GM23248 (cell line): Measurements from ENCODE around the gene CENPA. TPM values are rescaled to one million over a fixed set of nuclear protein-coding genes. Genes with fewer than 3 reads are reported as not detected.

Experiments
- DNase-seq: peaks from one replicate; pipeline ENCODE4 v3.0.0-alpha.2; 2015
- H2AFZ ChIP-seq: fragments of 200-600 bp; sonication (generic); 2 replicates; pipeline ENCODE4 v1.6.1; 2016; ENCODE audit warnings: antibody characterized with exemption
- H3F3A ChIP-seq: fragments of 200-600 bp; sonication (generic); 2 replicates; pipeline ENCODE4 v1.6.1; 2016; ENCODE audit warnings: mild to moderate bottlenecking, antibody characterized with exemption, mixed run types; ENCODE audit not compliant: insufficient read depth
- H3K27ac ChIP-seq: fragments of 200-600 bp; sonication (generic); 2 replicates; pipeline ENCODE4 v1.5.1; 2016; ENCODE audit warnings: mild to moderate bottlenecking
- H3K27me3 ChIP-seq: fragments of 200-600 bp; sonication (generic); replicated peaks from 2 replicates; pipeline ENCODE4 v1.6.1; 2016; ENCODE audit warnings: mild to moderate bottlenecking; ENCODE audit not compliant: insufficient read depth
- H3K36me3 ChIP-seq: fragments of 200-600 bp; sonication (generic); 2 replicates; pipeline ENCODE4 v1.6.1; 2016; ENCODE audit warnings: low read depth, mild to moderate bottlenecking
- H3K4me1 ChIP-seq: fragments of 200-600 bp; sonication (generic); 2 replicates; pipeline ENCODE4 v1.6.1; 2016; ENCODE audit warnings: mild to moderate bottlenecking; ENCODE audit not compliant: insufficient read depth
- H3K4me2 ChIP-seq: fragments of 200-600 bp; sonication (generic); one replicate; pipeline ENCODE4 v1.6.1; 2016; ENCODE audit warnings: mild to moderate bottlenecking; ENCODE audit not compliant: unreplicated experiment
- H3K4me3 ChIP-seq: fragments of 200-600 bp; sonication (generic); 2 replicates; pipeline ENCODE4 v1.5.1; 2016; ENCODE audit warnings: mild to moderate bottlenecking
- H3K79me2 ChIP-seq: fragments of 200-600 bp; sonication (generic); 2 replicates; pipeline ENCODE4 v1.6.1; 2016; ENCODE audit warnings: mild to moderate bottlenecking; ENCODE audit not compliant: insufficient read depth
- H3K9ac ChIP-seq: fragments of 200-600 bp; sonication (generic); 2 replicates; pipeline ENCODE4 v1.6.1; 2016; ENCODE audit warnings: mild to moderate bottlenecking
- H3K9me2 ChIP-seq: fragments of 200-600 bp; sonication (generic); 2 replicates; pipeline ENCODE4 v1.6.1; 2016; ENCODE audit warnings: mixed run types, mild to moderate bottlenecking, moderate library complexity; ENCODE audit not compliant: insufficient read depth
- H3K9me3 ChIP-seq: fragments of 200-600 bp; sonication (generic); one replicate; pipeline ENCODE4 v1.6.1; 2017; ENCODE audit warnings: low read depth
- H4K20me1 ChIP-seq: fragments of 200-600 bp; sonication (generic); 2 replicates; pipeline ENCODE4 v1.6.0; 2016; ENCODE audit not compliant: insufficient read depth
- EZH2 ChIP-seq: fragments of 200-600 bp; sonication (generic); IDR thresholded peaks from 2 replicates; pipeline ENCODE4 v1.6.1; 2018; ENCODE audit warnings: antibody characterized with exemption, mild to moderate bottlenecking; ENCODE audit not compliant: insufficient read depth, poor library complexity, severe bottlenecking
- EZH2phosphoT487 ChIP-seq: fragments of 200-600 bp; sonication (generic); IDR thresholded peaks from 2 replicates; pipeline ENCODE4 v1.6.1; 2018; ENCODE audit warnings: antibody characterized with exemption, moderate library complexity, mild to moderate bottlenecking, low read depth; ENCODE audit not compliant: insufficient read depth
- WGBS, 2 experiments: methylation state at CpG; one replicate each; pipeline ENCODE4 v1.1.6; 2015 to 2017; ENCODE audit warnings: low lambda C conversion rate in 2 of 2, low coverage in 1 of 2; ENCODE audit errors: missing lambda C conversion rate in 2 of 2; 5-methylcytosine and 5-hydroxymethylcytosine counted together
- in situ Hi-C: fragments of 300-500 bp; cut with MboI; formaldehyde crosslinking; loops from 2 replicates; pipeline ENCODE4 v1.15.0; 2020
- polyA plus RNA-seq: library from polyadenylated mRNA; unstranded; fragments of >200 nt; fragmentation: Nextera tagmentation; extraction: Ambion mirVana; gene quantifications from 2 replicates; pipeline ENCODE4 v1.2.1, GENCODE V29; 2016
- total RNA-seq: library from RNA; depleted of rRNA; stranded (reverse); fragments of >200 nt; shearing (Covaris generic); gene quantifications from 2 replicates; pipeline ENCODE4 v1.2.3, GENCODE V29; 2014; rRNA removed

CENPA gene
- total RNA-seq (5.7 and 8.1 TPM in 2 replicates), polyA plus RNA-seq (9.1 and 12.1 TPM in 2 replicates)

DNA sequence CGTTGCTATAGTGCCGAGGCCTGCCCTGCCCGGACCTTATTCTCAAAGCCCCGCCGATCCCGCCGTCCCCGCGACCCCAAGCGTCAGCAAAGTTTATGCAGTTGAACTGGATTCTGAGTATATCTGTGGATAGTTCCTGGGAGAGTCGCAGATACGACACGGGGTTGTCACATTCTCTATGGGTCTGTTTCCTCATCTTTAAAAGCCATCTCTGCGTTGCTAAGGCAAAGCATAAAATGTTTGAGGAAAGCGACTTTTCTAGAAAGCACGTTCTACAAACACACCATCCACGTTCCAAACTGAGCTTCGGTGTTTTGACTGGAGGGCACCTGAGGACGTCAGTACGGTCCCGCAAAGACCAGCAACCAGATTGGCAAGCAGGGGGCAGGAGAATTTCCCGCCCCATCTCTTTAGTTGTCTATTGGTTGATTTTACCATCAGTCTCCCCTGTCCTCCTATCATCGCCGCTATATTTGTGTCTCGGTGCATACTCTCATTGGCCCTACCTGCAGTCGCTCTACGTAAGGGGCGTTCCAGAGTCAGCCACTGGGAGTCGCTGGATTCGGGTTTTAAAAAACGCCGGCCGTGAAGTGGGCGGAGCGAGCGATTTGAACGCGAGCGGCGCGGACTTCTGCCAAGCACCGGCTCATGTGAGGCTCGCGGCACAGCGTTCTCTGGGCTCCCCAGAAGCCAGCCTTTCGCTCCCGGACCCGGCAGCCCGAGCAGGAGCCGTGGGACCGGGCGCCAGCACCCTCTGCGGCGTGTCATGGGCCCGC is at the start of gene CENPA:
CENPA (plus strand) TSS at position 626 of the 776 bp plus-strand sequence; CDS start at position 767, 141 bp downstream.
- Histone ChIP-seq H2AFZ (peak within 1 kb of the TSS; percentile 87), H4K20me1 (no peaks in the 10 kb centered on the region), H3K4me3 (peak within 1 kb of the TSS; percentile 83), H3K27ac (peak within 1 kb of the TSS; percentile 72), H3K36me3 (0 out of 2 replicates have a peak, but pooled peaks cover 6% of the 10 kb centered on the region), H3K79me2 (peaks cover 42% of the 10 kb centered on the region), H3K9me2 (no peaks in the 10 kb centered on the region), H3K9me3 (no peaks in the 10 kb centered on the region), H3K9ac (peak within 1 kb of the TSS; percentile 80), H3F3A (0 out of 2 replicates have a peak, but pooled peaks cover 7% of the 10 kb centered on the region), H3K4me1 (0 out of 2 replicates have a peak, but pooled peaks cover 3% of the 10 kb centered on the region), H3K4me2 (peak within 1 kb of the TSS; percentile 89), H3K27me3 (no peaks in the 10 kb centered on the region)
- peak; percentile 99 for DNase-seq
- 1% methylated on average over 47 to 52 of the region's 55 CpGs for WGBS, 2 experiments
- in situ Hi-C loops, result no loop called here
- TF ChIP-seq EZH2phosphoT487 (no peak), EZH2 (no peak)

- H4K20me1 ChIP-seq, result no peaks in the 10 kb centered on the region
- no peaks in the 10 kb centered on the region for H3F3A ChIP-seq
- H3K4me3 ChIP-seq, result no peak overlapping the region
- no peaks in the 10 kb centered on the region for H3K36me3 ChIP-seq
- 87 to 94% methylated on average over 4 of the region's 4 CpGs for WGBS, 2 experiments
- H3K4me1 ChIP-seq, result no peaks in the 10 kb centered on the region
- H3K9me3 ChIP-seq, result no peaks in the 10 kb centered on the region
- H3K79me2 ChIP-seq, result no peaks in the 10 kb centered on the region
- in situ Hi-C loops, result no loop called here
- H3K27ac ChIP-seq, result no peak overlapping the region
- H3K9ac ChIP-seq, result no peak overlapping the region
- no peaks in the 10 kb centered on the region for H3K27me3 ChIP-seq
- H2AFZ ChIP-seq, result no peak overlapping the region
- H3K4me2 ChIP-seq, result no peak overlapping the region
- DNase-seq, result no peak
- no peaks in the 10 kb centered on the region for H3K9me2 ChIP-seq
- TF ChIP-seq EZH2 (no peak), EZH2phosphoT487 (no peak)
Measured at GRCh38 chr2:26737221-26737620, 48.6 kb upstream of the CENPA start.

DNA sequence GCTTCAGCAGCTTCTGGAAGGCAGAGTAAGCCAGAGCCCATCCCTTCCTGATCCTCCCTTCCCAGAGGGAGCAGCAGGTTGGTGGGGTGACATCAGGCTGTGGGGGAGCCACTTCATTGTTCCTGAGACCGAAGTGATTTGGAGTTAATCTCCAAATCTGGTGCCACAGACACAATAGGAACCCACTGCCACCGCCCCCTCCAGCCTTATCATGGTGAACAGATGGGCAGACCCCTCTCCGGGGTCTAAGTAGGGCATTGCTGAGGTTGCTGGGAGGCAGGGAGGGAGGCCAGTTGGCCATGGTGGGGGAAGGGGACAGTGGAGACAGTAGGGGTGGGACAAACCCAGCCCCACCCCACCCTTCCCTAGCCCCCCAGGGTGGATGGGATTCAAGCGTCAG is 47.4 kb upstream of the CENPA start:
- Histone ChIP-seq H3K79me2 (no peaks in the 10 kb centered on the region), H3K9me3 (no peaks in the 10 kb centered on the region), H3K27ac (no peak overlapping the region), H3K9ac (no peak overlapping the region), H4K20me1 (no peaks in the 10 kb centered on the region), H3K36me3 (no peaks in the 10 kb centered on the region), H3K9me2 (no peaks in the 10 kb centered on the region), H2AFZ (no peak overlapping the region), H3K4me1 (no peaks in the 10 kb centered on the region), H3F3A (no peaks in the 10 kb centered on the region), H3K4me3 (no peak overlapping the region), H3K4me2 (no peak overlapping the region), H3K27me3 (no peaks in the 10 kb centered on the region)
- no peak for TF ChIP-seq EZH2phosphoT487
- TF ChIP-seq EZH2, result no peak
- in situ Hi-C loops, result no loop called here
- DNase-seq, result no peak
- 38 to 59% methylated on average over 2 to 4 of the region's 4 CpGs for WGBS, 2 experiments

- H3K27me3 ChIP-seq, result no peaks in the 10 kb centered on the region
- H3K79me2 ChIP-seq, result no peaks in the 10 kb centered on the region
- DNase-seq, result no peak
- WGBS, 2 experiments, result 87 to 88% methylated on average over 7 of the region's 7 CpGs
- no peaks in the 10 kb centered on the region for H3F3A ChIP-seq
- no peaks in the 10 kb centered on the region for H3K36me3 ChIP-seq
- H3K9ac ChIP-seq, result no peak overlapping the region
- TF ChIP-seq EZH2phosphoT487 (no peak), EZH2 (no peak)
- H3K9me3 ChIP-seq, result no peaks in the 10 kb centered on the region
- H4K20me1 ChIP-seq, result no peaks in the 10 kb centered on the region
- H3K4me1 ChIP-seq, result no peaks in the 10 kb centered on the region
- H3K4me2 ChIP-seq, result no peak overlapping the region
- no peak overlapping the region for H3K4me3 ChIP-seq
- in situ Hi-C loops, result no loop called here
- no peak overlapping the region for H3K27ac ChIP-seq
- H2AFZ ChIP-seq, result no peak overlapping the region
- no peaks in the 10 kb centered on the region for H3K9me2 ChIP-seq
Measured at GRCh38 chr2:26739514-26739913, 46.3 kb upstream of the CENPA start.
